ENCODE measurements around the gene CHRNA4. TPM values are rescaled to one million over a fixed set of nuclear protein-coding genes. Genes with fewer than 3 reads are reported as not detected.
A peak's percentile ranks its signal among the peaks of the same experiment; 100 is the strongest.
"Not testable (repeated sequence)": the region's sequence is repeated elsewhere in the genome, so short reads cannot be mapped to it uniquely, and the experiment has no call there.

The CHRNA4 gene
- total and polyA plus RNA-seq, 2 donors from 2014 or later = 0.44 to 0.67 TPM

GRCh38 chr20:63344616-63345327 is 16.4 kb downstream of the CHRNA4 start:
- FAIRE-seq (no peak), DNase-seq (peak in 1 of 5 donors; percentile 58)
- Histone ChIP-seq H3K9me3 (ENCODE audit: control insufficient read depth in 2 of 3, insufficient read depth in 1 of 3, low read length in 3 of 3) (no peaks in the 10 kb centered on the region), H3K4me3 (ENCODE audit: low read length in 3 of 3) (no peak overlapping the region), H3K36me3 (ENCODE audit: control insufficient read depth in 2 of 3, insufficient read depth in 3 of 3, low read length in 3 of 3) (no peaks in the 10 kb centered on the region), H3K9ac (ENCODE audit: low read length in 3 of 3) (no peak overlapping the region), H3K27me3 (ENCODE audit: control insufficient read depth, insufficient read depth, low read length) (no peaks in the 10 kb centered on the region), H3K4me1 (ENCODE audit: control insufficient read depth in 2 of 3, insufficient read depth in 2 of 3, low read depth in 1 of 3, low read length in 3 of 3) (peaks cover 0 to 2% (median 0%) of the 10 kb centered on the region in 3 donors), H3K27ac (ENCODE audit: low read depth in 2 of 2, low read length in 2 of 2) (no peak overlapping the region)
- no peak for TF ChIP-seq CTCF (IDR thresholded peaks at IDR 0.05; ENCODE audit: borderline replicate concordance, extremely low read depth, insufficient read depth)
- intact Hi-C loops (cut with DNase I) = no loop called here

- Histone ChIP-seq H3K9me3 (ENCODE audit: control insufficient read depth in 2 of 3, insufficient read depth in 1 of 3, low read length in 3 of 3) (no peaks in the 10 kb centered on the region), H3K36me3 (ENCODE audit: control insufficient read depth in 2 of 3, insufficient read depth in 3 of 3, low read length in 3 of 3) (no peaks in the 10 kb centered on the region), H3K27ac (ENCODE audit: low read depth in 2 of 2, low read length in 2 of 2) (no peak overlapping the region), H3K4me1 (ENCODE audit: control insufficient read depth in 2 of 3, insufficient read depth in 2 of 3, low read depth in 1 of 3, low read length in 3 of 3) (peaks cover 0 to 2% (median 0%) of the 10 kb centered on the region in 3 donors), H3K4me3 (ENCODE audit: low read length in 3 of 3) (no peak overlapping the region), H3K9ac (ENCODE audit: low read length in 3 of 3) (no peak overlapping the region), H3K27me3 (ENCODE audit: control insufficient read depth, insufficient read depth, low read length) (no peaks in the 10 kb centered on the region)
- FAIRE-seq (no peak), DNase-seq (peak in 1 of 5 donors; percentile 56)
- intact Hi-C loops (cut with DNase I) = no loop called here
- no peak for TF ChIP-seq CTCF (IDR thresholded peaks at IDR 0.05; ENCODE audit: borderline replicate concordance, extremely low read depth, insufficient read depth)
Observed at GRCh38 chr20:63343460-63344445, 17.4 kb downstream of the CHRNA4 start.

GRCh38 chr20:63342561-63343459 is 18.3 kb downstream of the CHRNA4 start:
- intact Hi-C loops (cut with DNase I) = no loop called here
- H3K27me3 ChIP-seq (ENCODE audit: control insufficient read depth, insufficient read depth, low read length) = no peaks in the 10 kb centered on the region

GRCh38 chr20:63340158-63340688 is 20.9 kb downstream of the CHRNA4 start:
- H3K27ac ChIP-seq (ENCODE audit: low read depth in 2 of 2, low read length in 2 of 2); H3K4me3 ChIP-seq (ENCODE audit: low read length in 3 of 3); DNase-seq; H3K27me3 ChIP-seq (ENCODE audit: control insufficient read depth, insufficient read depth, low read length); H3K36me3 ChIP-seq (ENCODE audit: control insufficient read depth in 2 of 3, insufficient read depth in 3 of 3, low read length in 3 of 3); FAIRE-seq; H3K9me3 ChIP-seq (ENCODE audit: control insufficient read depth in 2 of 3, insufficient read depth in 1 of 3, low read length in 3 of 3); H3K9ac ChIP-seq (ENCODE audit: low read length in 3 of 3); intact Hi-C loops (cut with DNase I); H3K4me1 ChIP-seq (ENCODE audit: control insufficient read depth in 2 of 3, insufficient read depth in 2 of 3, low read depth in 1 of 3, low read length in 3 of 3): not testable (repeated sequence)

More at GRCh38 chr20:63342561-63343459, 18.3 kb downstream of the CHRNA4 start:
- peak in 1 of 5 donors; percentile 52 for DNase-seq
- Histone ChIP-seq H3K36me3 (ENCODE audit: control insufficient read depth in 2 of 3, insufficient read depth in 3 of 3, low read length in 3 of 3) (no peaks in the 10 kb centered on the region), H3K9me3 (ENCODE audit: control insufficient read depth in 2 of 3, insufficient read depth in 1 of 3, low read length in 3 of 3) (no peaks in the 10 kb centered on the region), H3K4me1 (ENCODE audit: control insufficient read depth in 2 of 3, insufficient read depth in 2 of 3, low read depth in 1 of 3, low read length in 3 of 3) (peaks cover 0 to 2% (median 0%) of the 10 kb centered on the region in 3 donors), H3K4me3 (ENCODE audit: low read length in 3 of 3) (no peak overlapping the region), H3K27ac (ENCODE audit: low read depth in 2 of 2, low read length in 2 of 2) (no peak overlapping the region), H3K9ac (ENCODE audit: low read length in 3 of 3) (no peak overlapping the region)
- FAIRE-seq = no peak
- TF ChIP-seq CTCF (IDR thresholded peaks at IDR 0.05; ENCODE audit: borderline replicate concordance, extremely low read depth, insufficient read depth) = no peak

All from kidney (tissue), 14 donors.